Hindlimb muscle (tissue), 1 donor: ENCODE data around the gene TMEM9. TPM values are rescaled to one million over a fixed set of nuclear protein-coding genes. Genes with fewer than 3 reads are reported as not detected.

ENCODE experiments used
- DNase-seq: peaks from one replicate; pipeline ENCODE4 v3.0.0-alpha.2; 2013
- polyA plus RNA-seq: library from polyadenylated mRNA; unstranded; fragments of 120-200 nt; gene quantifications from one replicate; pipeline ENCODE4 v1.2.1, GENCODE V29; 2013; ENCODE audit not compliant: insufficient read length

Gene TMEM9
- polyA plus RNA-seq, 1 donor: 62.2 TPM

GRCh38 chr1:201144701-201145100 lies 9.6 kb downstream of the TMEM9 start:
- no peak for DNase-seq

- no peak for DNase-seq
Measured at GRCh38 chr1:201143726-201144635, 10.3 kb downstream of the TMEM9 start.

GRCh38 chr1:201142849-201143725 lies 11.2 kb downstream of the TMEM9 start:
- DNase-seq: no peak

DNA sequence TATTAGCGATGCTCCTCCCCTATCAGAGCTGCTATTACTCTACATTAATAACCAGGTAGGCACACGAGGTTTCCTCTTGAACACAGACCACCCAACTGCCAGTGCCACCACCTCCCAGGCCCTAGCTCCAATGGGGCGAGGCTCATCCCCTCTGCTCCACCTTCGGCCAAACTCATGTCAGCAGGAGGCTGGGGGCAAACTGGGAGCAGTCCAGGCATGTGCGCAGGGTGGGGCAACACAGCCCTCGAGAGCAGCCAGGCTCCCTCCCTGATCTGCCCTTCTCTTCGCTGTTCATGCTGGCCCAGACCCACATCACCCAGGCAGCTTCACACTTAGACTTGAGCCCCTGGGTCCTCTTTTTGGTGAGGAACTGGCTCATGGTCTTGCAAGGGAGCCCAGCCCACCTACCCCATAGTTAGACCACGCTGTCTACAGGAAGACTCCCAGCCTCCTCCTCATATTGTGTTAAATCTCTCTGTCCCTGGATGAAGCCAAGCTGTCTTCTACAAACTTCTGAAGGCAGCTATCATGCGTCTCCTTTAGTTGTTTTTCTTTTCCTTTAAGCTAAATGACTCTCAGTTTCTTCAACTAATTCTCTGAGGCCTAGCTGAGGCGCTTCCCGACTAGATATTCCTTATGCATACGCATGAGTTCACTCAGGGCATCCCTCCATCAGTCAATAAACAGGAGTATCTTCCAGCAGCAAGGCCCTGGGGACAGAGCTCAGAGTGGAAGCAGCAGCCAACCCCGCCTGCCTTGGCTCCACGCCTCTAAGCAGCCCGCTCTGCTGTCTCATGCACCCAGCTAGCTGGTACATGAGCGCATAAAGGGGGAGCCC lies 12.0 kb downstream of the TMEM9 start:
- DNase-seq: peak; percentile 55

GRCh38 chr1:201141418-201141817 lies 12.9 kb downstream of the TMEM9 start:
- DNase-seq: no peak

- DNase-seq: no peak
Measured at GRCh38 chr1:201140941-201141260, 13.4 kb downstream of the TMEM9 start.

- DNase-seq: no peak
Measured at GRCh38 chr1:201140235-201140940, 13.9 kb downstream of the TMEM9 start.

GRCh38 chr1:201139756-201140155 lies 14.5 kb downstream of the TMEM9 start:
- no peak for DNase-seq

DNA sequence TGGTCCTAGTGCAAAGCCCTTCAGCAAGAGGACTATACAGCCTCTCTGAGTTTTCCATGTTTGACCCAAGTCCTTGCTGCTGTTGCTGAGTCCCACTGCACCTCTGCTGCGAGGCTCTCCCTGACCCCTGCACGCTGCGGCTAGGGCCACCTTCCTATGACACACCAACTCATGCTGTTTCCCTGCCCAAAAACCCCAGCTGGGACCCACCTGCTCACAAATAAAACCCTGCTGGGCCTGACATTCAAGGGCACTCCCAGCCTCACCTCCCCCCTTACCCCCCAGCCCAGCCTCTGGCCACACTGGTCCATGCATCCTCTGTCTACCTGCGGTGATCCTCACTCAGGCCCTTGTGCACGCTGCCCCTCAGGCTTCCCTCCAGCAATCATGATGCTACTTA lies 15.0 kb downstream of the TMEM9 start:
- no peak for DNase-seq

DNA sequence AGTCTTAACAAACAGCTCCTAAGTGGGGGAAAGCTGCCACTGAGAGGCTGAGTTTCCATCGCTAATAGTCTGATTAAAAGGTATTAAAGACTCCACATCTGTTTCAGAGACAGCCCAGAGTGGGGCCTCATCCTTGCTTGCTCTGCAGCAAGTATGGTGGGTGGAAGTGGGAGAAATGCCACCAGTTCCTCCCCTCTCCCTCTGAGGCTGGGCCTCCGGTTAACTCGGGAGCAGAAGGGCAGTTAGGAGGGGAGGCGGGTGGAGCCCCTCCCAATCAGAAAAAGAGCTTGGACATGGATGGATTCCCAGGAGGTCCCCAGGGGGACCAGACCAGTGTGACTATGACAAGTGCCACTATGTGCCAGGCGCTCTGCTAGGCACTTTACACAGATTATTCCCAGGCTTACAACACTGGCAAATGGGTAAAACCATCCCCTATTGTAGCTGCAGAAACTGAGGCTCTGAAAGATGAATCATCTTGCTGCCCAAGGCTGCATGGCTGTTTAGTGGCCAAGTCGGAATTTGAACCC lies 15.9 kb downstream of the TMEM9 start:
- DNase-seq: no peak

- peak; percentile 51 for DNase-seq
Measured at GRCh38 chr1:201137579-201138310, 16.5 kb downstream of the TMEM9 start.

DNA sequence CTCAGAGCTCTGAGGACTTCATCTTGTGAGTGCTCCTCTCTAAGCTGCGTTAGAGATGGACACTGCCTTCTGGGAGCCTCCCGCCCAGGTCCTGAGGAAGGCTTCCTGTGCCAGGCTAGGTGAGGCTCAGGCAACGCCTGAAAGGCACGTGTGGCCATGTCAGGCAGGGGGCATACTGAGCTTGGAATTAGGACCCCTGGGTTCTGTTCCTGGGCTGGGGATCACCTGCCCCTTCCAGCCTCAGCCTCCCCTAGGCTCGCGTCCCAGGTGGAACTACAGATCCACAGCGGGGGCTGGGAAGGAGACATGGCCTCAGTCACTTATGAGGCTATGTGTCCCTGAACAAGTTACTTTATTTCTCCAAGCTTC lies 17.3 kb downstream of the TMEM9 start:
- no peak for DNase-seq

DNA sequence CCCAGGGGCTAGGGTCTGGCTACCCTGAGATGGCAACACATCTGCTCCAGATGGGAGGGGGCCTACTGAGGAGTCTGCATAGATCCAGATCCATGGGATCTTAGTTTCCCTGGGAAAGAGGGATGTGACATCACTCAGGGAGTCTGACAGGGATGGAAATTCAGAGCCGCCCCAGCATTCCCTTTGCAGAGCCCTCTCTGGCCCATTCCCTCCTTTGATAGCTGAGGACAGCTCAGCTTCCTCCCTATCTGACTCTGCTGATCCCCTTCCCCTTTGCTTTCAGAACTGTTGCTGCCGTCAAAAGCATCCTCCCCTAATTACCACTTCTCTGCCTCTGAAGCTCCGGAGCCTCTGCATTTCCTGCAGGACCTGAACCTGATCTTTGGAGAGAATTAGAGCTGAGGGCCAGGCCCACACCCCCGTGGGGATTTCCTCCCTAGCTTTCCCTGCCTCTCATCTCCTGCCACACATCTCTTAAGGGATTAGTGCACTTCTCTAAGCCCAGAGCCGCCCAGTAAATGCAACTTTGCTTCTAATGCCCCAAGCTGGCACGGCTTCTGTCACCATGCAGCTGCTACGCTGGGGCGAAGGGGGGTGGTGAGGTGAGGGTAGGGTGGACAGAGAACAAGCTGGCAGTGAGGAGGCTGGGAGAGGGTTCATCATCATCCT lies 17.8 kb downstream of the TMEM9 start:
- DNase-seq: no peak

DNA sequence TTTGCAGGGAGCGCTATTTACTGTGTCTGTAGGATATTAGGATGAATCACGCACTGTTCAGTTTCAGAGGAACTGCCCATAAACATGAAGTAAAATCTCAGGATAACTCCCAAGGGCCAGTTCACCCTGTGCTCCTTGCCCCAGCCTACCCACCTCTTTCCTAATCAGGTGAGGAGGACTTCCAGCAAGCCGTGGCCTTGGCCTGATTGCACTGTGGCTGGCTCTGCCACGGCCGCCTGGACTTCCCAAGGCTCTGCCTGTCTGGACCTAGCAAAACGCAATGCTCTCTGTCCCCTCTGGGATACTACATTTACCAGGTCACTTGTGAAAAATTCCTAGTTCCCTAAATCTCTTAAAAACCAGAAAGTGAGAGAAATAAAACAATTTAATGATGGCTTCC lies 19.9 kb downstream of the TMEM9 start:
- DNase-seq: no peak

GRCh38 chr1:201131398-201131797 lies 22.9 kb downstream of the TMEM9 start:
- DNase-seq: no peak

DNA sequence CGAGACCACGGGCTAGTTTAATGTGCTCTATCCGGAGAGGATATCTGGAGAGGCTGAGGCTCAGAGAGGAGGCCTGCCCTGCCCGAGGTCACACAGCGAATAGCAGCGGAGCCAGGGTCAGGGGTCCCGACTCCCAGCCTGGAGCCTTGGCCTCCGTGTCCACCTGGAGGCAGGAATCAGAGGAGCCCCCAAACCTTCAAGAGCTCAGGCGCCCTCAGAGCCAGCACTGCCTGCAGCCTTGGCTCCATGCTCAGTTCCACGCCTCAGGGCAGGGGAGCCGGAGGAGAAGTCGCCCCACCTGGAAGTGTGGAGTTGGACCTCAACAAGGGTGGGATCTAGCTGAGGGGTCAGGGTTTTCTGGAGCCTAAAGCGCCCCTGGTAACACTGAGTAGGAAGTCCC lies 25.3 kb downstream of the TMEM9 start:
- no peak for DNase-seq

DNA sequence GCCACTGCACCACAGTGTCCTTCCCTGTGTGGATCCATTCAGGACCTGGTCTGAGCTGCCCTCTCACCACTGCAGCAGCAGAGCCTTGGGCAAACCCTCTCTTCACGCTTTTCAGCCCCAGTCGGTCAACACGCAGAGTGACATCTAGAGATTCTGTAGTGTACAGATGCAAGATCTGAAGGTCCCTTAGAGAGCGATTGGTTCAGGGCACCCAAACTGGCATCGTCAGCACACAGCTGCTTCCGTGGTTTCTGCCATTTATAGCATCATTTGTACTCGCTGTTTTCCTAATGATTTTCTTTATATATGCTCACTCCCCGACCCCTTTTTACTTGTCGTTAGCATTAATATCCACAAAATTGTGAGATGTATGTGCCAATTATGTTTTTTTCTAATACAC lies 25.8 kb downstream of the TMEM9 start:
- no peak for DNase-seq

DNA sequence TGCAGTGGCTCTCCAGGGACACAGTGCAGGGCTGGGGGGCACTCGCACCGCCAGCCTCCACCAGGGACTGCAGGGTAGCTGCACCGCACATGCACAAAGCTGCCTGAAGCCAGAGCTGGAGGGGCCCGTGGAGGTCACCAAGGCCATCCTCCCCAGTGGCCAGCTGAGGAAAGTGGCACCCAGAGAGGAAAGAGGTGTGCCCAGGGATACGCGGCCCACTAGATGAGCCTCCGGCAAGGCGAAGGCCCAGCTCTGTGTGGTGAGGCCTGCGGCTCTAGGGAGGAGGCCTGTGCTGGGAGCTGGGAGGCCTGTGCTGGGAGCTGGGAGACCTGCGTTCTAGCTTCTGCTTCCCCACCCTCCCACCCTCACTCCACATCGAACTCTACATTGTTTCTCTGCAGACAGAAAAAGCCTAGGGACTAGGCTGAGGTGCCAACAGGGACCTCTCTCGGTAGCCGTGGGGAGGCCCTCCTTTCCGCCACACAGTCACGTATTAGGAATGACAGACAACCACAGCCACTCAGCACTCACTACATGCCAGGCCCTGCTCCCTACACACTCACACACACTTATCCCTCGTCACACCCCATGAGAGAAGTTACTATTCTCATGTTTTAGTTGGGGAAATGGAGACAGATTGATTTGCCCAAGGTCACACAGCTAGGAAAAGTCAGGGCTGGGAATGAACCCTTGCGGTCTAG lies 26.4 kb downstream of the TMEM9 start:
- no peak for DNase-seq

- DNase-seq: no peak
Measured at GRCh38 chr1:201126832-201127754, 27.2 kb downstream of the TMEM9 start, which contains the start of gene ASCL5. ASCL5 (minus strand) TSS chr1:201127184; CDS start chr1:201115372, 11,812 bp downstream.
